SK-N-SH (cell line): ENCODE measurements around the gene TNFSF18. TPM values are rescaled to one million over a fixed set of nuclear protein-coding genes. Genes with fewer than 3 reads are reported as not detected.

Experiments used
- CTCF ChIA-PET: fragments of 300-600, 350-600 bp; formaldehyde crosslinking; extraction: SDS; loops from one replicate; lab custom pipeline; 2021; lab: Yijun Ruan, JAX
- POLR2A ChIA-PET: fragments of 350-600 bp; sonication (Branson Sonifier 250); formaldehyde crosslinking; extraction: SDS; loops from one replicate; lab custom pipeline; 2020; ENCODE audit warnings: antibody characterized with exemption, inconsistent platforms; lab: Yijun Ruan, JAX
- DNase-seq: peaks from one replicate; pipeline ENCODE4 v3.0.0; 2012
- H2AFZ ChIP-seq: fragments of 200-600 bp; sonication (generic); 2 replicates; pipeline ENCODE4 v1.8.1; 2016; ENCODE audit warnings: antibody characterized with exemption, mild to moderate bottlenecking, low read depth
- H3F3A ChIP-seq: fragments of 200-600 bp; sonication (generic); replicated peaks from 2 replicates; pipeline ENCODE3; 2016; ENCODE audit warnings: antibody characterized with exemption, mild to moderate bottlenecking; ENCODE audit not compliant: insufficient read depth
- H3K27ac ChIP-seq, 2 experiments: fragments of 200-500 bp in 1 of 2; fragments of 200-600 bp in 1 of 2; sonication (Bioruptor generic) in 1 of 2; sonication (generic), shearing (Covaris generic) in 1 of 2; 2 replicates each; pipeline versions ENCODE4 v1.5.1 to v1.6.1; 2014 to 2016; ENCODE audit warnings: low read depth in 2 of 2, inconsistent platforms in 1 of 2, low read length in 1 of 2, mild to moderate bottlenecking in 1 of 2, mixed read lengths in 1 of 2
- H3K27me3 ChIP-seq: fragments of 200-600 bp; sonication (generic), shearing (Covaris generic); 2 replicates; pipeline ENCODE4 v1.6.1; 2016; ENCODE audit warnings: mixed run types; ENCODE audit not compliant: insufficient read depth
- H3K36me3 ChIP-seq, 2 experiments: fragments of 200-500 bp in 1 of 2; fragments of 200-600 bp in 1 of 2; sonication (Bioruptor generic) in 1 of 2; sonication (generic) in 1 of 2; replicated peaks in 1 of 2; 2 replicates each; pipeline versions ENCODE3 to v1.5.1; 2014 to 2016; ENCODE audit warnings: low read length in 1 of 2, mild to moderate bottlenecking in 1 of 2; ENCODE audit not compliant: insufficient read depth in 2 of 2, control insufficient read depth in 1 of 2
- H3K4me1 ChIP-seq, 2 experiments: fragments of 200-500 bp in 1 of 2; fragments of 200-600 bp in 1 of 2; sonication (Bioruptor generic) in 1 of 2; sonication (generic), shearing (Covaris generic) in 1 of 2; 2 replicates each; pipeline versions ENCODE4 v1.5.1 to v1.6.1; 2014 to 2016; ENCODE audit warnings: low read depth in 1 of 2, low read length in 1 of 2, mixed run types in 1 of 2; ENCODE audit not compliant: insufficient read depth in 2 of 2, control insufficient read depth in 1 of 2
- H3K4me2 ChIP-seq: fragments of 200-600 bp; sonication (generic), shearing (Covaris generic); 2 replicates; pipeline ENCODE4 v1.6.1; 2017; ENCODE audit warnings: mixed run types
- H3K4me3 ChIP-seq, 2 experiments: fragments of 200-500 bp in 1 of 2; fragments of 200-600 bp in 1 of 2; sonication (Bioruptor generic) in 1 of 2; sonication (generic), shearing (Covaris generic) in 1 of 2; 2 replicates each; pipeline versions ENCODE4 v1.5.1 to v1.8.1; 2014 to 2016; ENCODE audit warnings: low read depth in 2 of 2, inconsistent platforms in 1 of 2, low read length in 1 of 2, mild to moderate bottlenecking in 1 of 2, mixed read lengths in 1 of 2, moderate library complexity in 1 of 2
- H3K79me2 ChIP-seq: fragments of 200-600 bp; sonication (generic); 2 replicates; pipeline ENCODE4 v1.8.1; 2017; ENCODE audit warnings: mild to moderate bottlenecking; ENCODE audit not compliant: insufficient read depth
- H3K9ac ChIP-seq: fragments of 200-600 bp; sonication (generic); 2 replicates; pipeline ENCODE4 v1.6.1; 2017; ENCODE audit warnings: mixed run types
- H3K9me2 ChIP-seq: fragments of 200-600 bp; sonication (generic); 2 replicates; pipeline ENCODE4 v1.6.1; 2017; ENCODE audit warnings: mixed run types
- H3K9me3 ChIP-seq: fragments of 200-600 bp; sonication (generic); 2 replicates; pipeline ENCODE4 v1.6.1; 2017; ENCODE audit warnings: mixed run types, mild to moderate bottlenecking, moderate library complexity
- H4K20me1 ChIP-seq: fragments of 200-600 bp; sonication (generic); 2 replicates; pipeline ENCODE4 v1.6.1; 2017; ENCODE audit warnings: mild to moderate bottlenecking, mixed run types; ENCODE audit not compliant: insufficient read depth
- CHD2 ChIP-seq: fragments of 150-350 bp; IDR thresholded peaks from 2 replicates; pipeline ENCODE4 v1.6.1; 2018; ENCODE audit warnings: low read length; ENCODE audit not compliant: partially characterized antibody
- ELF1 ChIP-seq: IDR thresholded peaks from 2 replicates; pipeline ENCODE4 v1.4.0; 2012
- FOSL2 ChIP-seq: IDR thresholded peaks from 2 replicates; pipeline ENCODE4 v1.4.0; 2012; ENCODE audit warnings: low read depth, mild to moderate bottlenecking, moderate library complexity, borderline replicate concordance
- FOXJ3 ChIP-seq: sonication (generic); formaldehyde crosslinking; IDR thresholded peaks from 2 replicates; pipeline ENCODE4 v1.5.1; 2020; ENCODE audit warnings: mild to moderate bottlenecking, missing genetic modification reagents
- GABPA ChIP-seq: IDR thresholded peaks from 2 replicates; pipeline ENCODE4 v1.4.0; 2012; ENCODE audit warnings: low read depth, mild to moderate bottlenecking
- MAX ChIP-seq: IDR thresholded peaks from 2 replicates; pipeline ENCODE4 v1.4.0; 2012; ENCODE audit warnings: low read depth
- MEF2A ChIP-seq: IDR thresholded peaks from 2 replicates; pipeline ENCODE4 v1.4.0; 2012; ENCODE audit warnings: low read depth, borderline replicate concordance
- NFIC ChIP-seq: IDR thresholded peaks from 2 replicates; pipeline ENCODE4 v1.4.0; 2012; ENCODE audit warnings: borderline replicate concordance
- POLR2AphosphoS5 ChIP-seq: IDR thresholded peaks from 2 replicates; pipeline ENCODE4 v1.6.1; 2012; ENCODE audit warnings: low read depth, low read length
- RAD21 ChIP-seq: IDR thresholded peaks from 2 replicates; pipeline ENCODE4 v1.6.1; 2012; ENCODE audit warnings: mild to moderate bottlenecking, low read length
- RCOR1 ChIP-seq: fragments of 150-350 bp; IDR thresholded peaks from 2 replicates; pipeline ENCODE4 v1.6.1; 2017; ENCODE audit warnings: antibody characterized with exemption, low read length
- REST ChIP-seq: IDR thresholded peaks from 2 replicates; pipeline ENCODE4 v1.6.1; 2012; ENCODE audit warnings: mild to moderate bottlenecking, low read depth, low read length, moderate library complexity
- SIN3A ChIP-seq: IDR thresholded peaks from 2 replicates; pipeline ENCODE4 v1.6.1; 2012; ENCODE audit warnings: low read depth, mild to moderate bottlenecking, low read length, moderate library complexity, borderline replicate concordance
- TAF1 ChIP-seq: IDR thresholded peaks from 2 replicates; pipeline ENCODE4 v1.6.1; 2012; ENCODE audit warnings: low read depth, mild to moderate bottlenecking, low read length, moderate library complexity, borderline replicate concordance
- TCF12 ChIP-seq: IDR thresholded peaks from 2 replicates; pipeline ENCODE4 v1.4.0; 2012
- TEAD4 ChIP-seq: IDR thresholded peaks from 2 replicates; pipeline ENCODE4 v1.4.0; 2012; ENCODE audit warnings: mild to moderate bottlenecking, borderline replicate concordance; ENCODE audit not compliant: insufficient read depth
- ZBTB33 ChIP-seq: IDR thresholded peaks from 2 replicates; pipeline ENCODE4 v1.4.0; 2012; ENCODE audit warnings: low read depth, borderline replicate concordance
- WGBS: methylation state at CpG from one replicate; pipeline ENCODE4 v1.1.6; 2017; ENCODE audit warnings: low lambda C conversion rate; 5-methylcytosine and 5-hydroxymethylcytosine counted together
- polyA plus RNA-seq, 3 experiments: library from polyadenylated mRNA; depleted of rRNA; stranded (reverse); fragments of >200 nt; gene quantifications; 2 replicates each; pipeline ENCODE4 v1.2.3, GENCODE V29; 2012

TNFSF18 gene
- polyA plus RNA-seq, 1 of the 3 experiments (the other 2 are of a cell fraction): 1.2 TPM

- POLR2A ChIA-PET: no interaction called here
- Histone ChIP-seq H3F3A (no peaks in the 10 kb centered on the region), H3K36me3 (peaks cover 0 to 4% of the 10 kb centered on the region in 2 experiments), H4K20me1 (no peaks in the 10 kb centered on the region), H3K4me3 (no peak overlapping the region), H3K4me1 (no peaks in the 10 kb centered on the region), H3K27ac (no peak overlapping the region), H3K27me3 (no peaks in the 10 kb centered on the region), H3K4me2 (no peak overlapping the region), H2AFZ (no peak overlapping the region), H3K79me2 (no peaks in the 10 kb centered on the region), H3K9me3 (peaks cover 11% of the 10 kb centered on the region; the same call in 1 of the 2 replicates), H3K9me2 (no peaks in the 10 kb centered on the region), H3K9ac (no peak overlapping the region)
- 21% methylated on average over 3 of the region's 3 CpGs for WGBS
- CTCF ChIA-PET: no interaction called here
- TF ChIP-seq GABPA (no peak), FOSL2 (no peak), POLR2AphosphoS5 (no peak), TCF12 (no peak), REST (no peak), TAF1 (no peak), CHD2 (no peak), FOXJ3 (CRISPR knock-in tag) (no peak), SIN3A (no peak), ZBTB33 (no peak), ELF1 (no peak), RAD21 (no peak), MEF2A (no peak), NFIC (no peak), MAX (no peak), RCOR1 (no peak), TEAD4 (no peak)
- no peak for DNase-seq
These were observed 51.4 kb downstream of the TNFSF18 start for GRCh38 chr1:172999349-172999748.
